Measurements from ENCODE around the gene PGBD5.

PGBD5 gene

GRCh38 chr1:230459465-230459864, 33.3 kb upstream of the PGBD5 start:
- peak; percentile 44 to 84 for DNase-seq (ENCODE audit: low read depth in 2 of 2)
- no peak for TF ChIP-seq CTCF (IDR thresholded peaks at IDR 0.05; ENCODE audit: low read depth, low read length)
- no peak overlapping the region for H3K4me3 ChIP-seq (replicated peaks in 1 of 2; ENCODE audit: low read depth in 2 of 2, low read length in 2 of 2)

- H3K4me3 ChIP-seq (replicated peaks in 1 of 2; ENCODE audit: low read depth in 2 of 2, low read length in 2 of 2): no peak overlapping the region
- peak; percentile 43 to 71 for DNase-seq (ENCODE audit: low read depth in 2 of 2)
- no peak for TF ChIP-seq CTCF (IDR thresholded peaks at IDR 0.05; ENCODE audit: low read depth, low read length)
These were observed 32.4 kb upstream of the PGBD5 start for GRCh38 chr1:230458509-230458908.

GRCh38 chr1:230456478-230456877, 30.3 kb upstream of the PGBD5 start:
- no peak for TF ChIP-seq CTCF (IDR thresholded peaks at IDR 0.05; ENCODE audit: low read depth, low read length)
- no peak overlapping the region for H3K4me3 ChIP-seq (replicated peaks in 1 of 2; ENCODE audit: low read depth in 2 of 2, low read length in 2 of 2)
- DNase-seq (ENCODE audit: low read depth in 2 of 2): no peak

GRCh38 chr1:230455291-230455690, 29.2 kb upstream of the PGBD5 start:
- H3K4me3 ChIP-seq (replicated peaks in 1 of 2; ENCODE audit: low read depth in 2 of 2, low read length in 2 of 2): no peak overlapping the region
- DNase-seq (ENCODE audit: low read depth in 2 of 2): no peak

GRCh38 chr1:230453377-230453776, 27.2 kb upstream of the PGBD5 start:
- no peak for TF ChIP-seq CTCF (IDR thresholded peaks at IDR 0.05; ENCODE audit: low read depth, low read length)
- H3K4me3 ChIP-seq (replicated peaks in 1 of 2; ENCODE audit: low read depth in 2 of 2, low read length in 2 of 2): no peak overlapping the region
- DNase-seq (ENCODE audit: low read depth in 2 of 2): no peak

More at GRCh38 chr1:230455291-230455690, 29.2 kb upstream of the PGBD5 start:
- TF ChIP-seq CTCF (IDR thresholded peaks at IDR 0.05; ENCODE audit: low read depth, low read length): no peak

GRCh38 chr1:230441183-230442029, 15.3 kb upstream of the PGBD5 start:
- H3K4me3 ChIP-seq (replicated peaks in 1 of 2; ENCODE audit: low read depth in 2 of 2, low read length in 2 of 2): no peak overlapping the region
- no peak for TF ChIP-seq CTCF (IDR thresholded peaks at IDR 0.05; ENCODE audit: low read depth, low read length)
- no peak for DNase-seq (ENCODE audit: low read depth in 2 of 2)

Data from cardiac fibroblast (primary cell).